ENCODE data around the gene TOM1L2.

Gene TOM1L2

GRCh38 chr17:17839791-17840707 is 132.2 kb downstream of the TOM1L2 start:
- Histone ChIP-seq H3K27me3 (ENCODE audit: control insufficient read depth in 1 of 2, insufficient read depth in 2 of 2, low read length in 2 of 2) (no peaks in the 10 kb centered on the region), H3K27ac (ENCODE audit: low read depth, low read length) (peak overlapping the region; percentile 88), H3K9me3 (ENCODE audit: low read length) (no peaks in the 10 kb centered on the region), H3K4me1 (ENCODE audit: insufficient read depth, low read length) (peaks cover 51% of the 10 kb centered on the region), H3K9ac (ENCODE audit: low read length) (peak overlapping the region; percentile 86), H3K4me3 (ENCODE audit: low read depth in 1 of 2, low read length in 2 of 2) (peak overlapping the region; percentile 45 to 58), H3K36me3 (ENCODE audit: insufficient read depth, low read length) (no peaks in the 10 kb centered on the region)

GRCh38 chr17:17837966-17838962 is 133.9 kb downstream of the TOM1L2 start:
- Histone ChIP-seq H3K4me1 (ENCODE audit: insufficient read depth, low read length) (peaks cover 63% of the 10 kb centered on the region), H3K4me3 (ENCODE audit: low read depth in 1 of 2, low read length in 2 of 2) (no peak overlapping the region), H3K27me3 (ENCODE audit: control insufficient read depth in 1 of 2, insufficient read depth in 2 of 2, low read length in 2 of 2) (no peaks in the 10 kb centered on the region), H3K27ac (ENCODE audit: low read depth, low read length) (peak overlapping the region; percentile 95), H3K9ac (ENCODE audit: low read length) (peak overlapping the region; percentile 79), H3K36me3 (ENCODE audit: insufficient read depth, low read length) (no peaks in the 10 kb centered on the region), H3K9me3 (ENCODE audit: low read length) (no peaks in the 10 kb centered on the region)

- H3K27ac ChIP-seq (ENCODE audit: low read depth, low read length): peak overlapping the region; percentile 95
- no peaks in the 10 kb centered on the region for H3K36me3 ChIP-seq (ENCODE audit: insufficient read depth, low read length)
- H3K9ac ChIP-seq (ENCODE audit: low read length): peak overlapping the region; percentile 79
- peak overlapping the region; percentile 67 to 68 for H3K4me3 ChIP-seq (ENCODE audit: low read depth in 1 of 2, low read length in 2 of 2)
- no peaks in the 10 kb centered on the region for H3K27me3 ChIP-seq (ENCODE audit: control insufficient read depth in 1 of 2, insufficient read depth in 2 of 2, low read length in 2 of 2)
- no peaks in the 10 kb centered on the region for H3K9me3 ChIP-seq (ENCODE audit: low read length)
- H3K4me1 ChIP-seq (ENCODE audit: insufficient read depth, low read length): peaks cover 64% of the 10 kb centered on the region
Measured at GRCh38 chr17:17837380-17837821, 134.8 kb downstream of the TOM1L2 start.

- no peaks in the 10 kb centered on the region for H3K36me3 ChIP-seq (ENCODE audit: insufficient read depth, low read length)
- peak within 1 kb of the TSS; percentile 85 for H3K9ac ChIP-seq (ENCODE audit: low read length)
- peak within 1 kb of the TSS; percentile 67 to 68 for H3K4me3 ChIP-seq (ENCODE audit: low read depth in 1 of 2, low read length in 2 of 2)
- peak within 1 kb of the TSS; percentile 95 for H3K27ac ChIP-seq (ENCODE audit: low read depth, low read length)
- H3K9me3 ChIP-seq (ENCODE audit: low read length): no peaks in the 10 kb centered on the region
- no peaks in the 10 kb centered on the region for H3K27me3 ChIP-seq (ENCODE audit: control insufficient read depth in 1 of 2, insufficient read depth in 2 of 2, low read length in 2 of 2)
- H3K4me1 ChIP-seq (ENCODE audit: insufficient read depth, low read length): peaks cover 69% of the 10 kb centered on the region
Measured at GRCh38 chr17:17836818-17837379, 135.3 kb downstream of the TOM1L2 start, which contains the start of gene SREBF1. Gene SREBF1, minus strand, starts transcription at chr17:17836986. Its CDS starts 169 bp downstream, at chr17:17836817.

- Histone ChIP-seq H3K4me1 (ENCODE audit: insufficient read depth, low read length) (peaks cover 69% of the 10 kb centered on the region), H3K27me3 (ENCODE audit: control insufficient read depth in 1 of 2, insufficient read depth in 2 of 2, low read length in 2 of 2) (no peaks in the 10 kb centered on the region), H3K9ac (ENCODE audit: low read length) (peak overlapping the region; percentile 85)
Measured at GRCh38 chr17:17836250-17836817, 135.9 kb downstream of the TOM1L2 start.

GRCh38 chr17:17835415-17836249 is 136.6 kb downstream of the TOM1L2 start:
- no peaks in the 10 kb centered on the region for H3K9me3 ChIP-seq (ENCODE audit: low read length)
- peak overlapping the region; percentile 85 for H3K9ac ChIP-seq (ENCODE audit: low read length)
- H3K4me1 ChIP-seq (ENCODE audit: insufficient read depth, low read length): peaks cover 70% of the 10 kb centered on the region
- no peaks in the 10 kb centered on the region for H3K36me3 ChIP-seq (ENCODE audit: insufficient read depth, low read length)
- no peaks in the 10 kb centered on the region for H3K27me3 ChIP-seq (ENCODE audit: control insufficient read depth in 1 of 2, insufficient read depth in 2 of 2, low read length in 2 of 2)
- peak overlapping the region; percentile 67 to 68 for H3K4me3 ChIP-seq (ENCODE audit: low read depth in 1 of 2, low read length in 2 of 2)
- peak overlapping the region; percentile 95 for H3K27ac ChIP-seq (ENCODE audit: low read depth, low read length)

More at GRCh38 chr17:17836250-17836817, 135.9 kb downstream of the TOM1L2 start:
- peak overlapping the region; percentile 95 for H3K27ac ChIP-seq (ENCODE audit: low read depth, low read length)
- H3K9me3 ChIP-seq (ENCODE audit: low read length): no peaks in the 10 kb centered on the region
- peak overlapping the region; percentile 67 to 68 for H3K4me3 ChIP-seq (ENCODE audit: low read depth in 1 of 2, low read length in 2 of 2)
- H3K36me3 ChIP-seq (ENCODE audit: insufficient read depth, low read length): no peaks in the 10 kb centered on the region

GRCh38 chr17:17834974-17835373 is 137.2 kb downstream of the TOM1L2 start:
- H3K4me3 ChIP-seq (ENCODE audit: low read depth in 1 of 2, low read length in 2 of 2): peak overlapping the region in 1 of 2 donors; percentile 68
- no peaks in the 10 kb centered on the region for H3K9me3 ChIP-seq (ENCODE audit: low read length)
- H3K27ac ChIP-seq (ENCODE audit: low read depth, low read length): peak overlapping the region; percentile 95
- H3K9ac ChIP-seq (ENCODE audit: low read length): peak overlapping the region; percentile 85
- H3K27me3 ChIP-seq (ENCODE audit: control insufficient read depth in 1 of 2, insufficient read depth in 2 of 2, low read length in 2 of 2): no peaks in the 10 kb centered on the region
- H3K36me3 ChIP-seq (ENCODE audit: insufficient read depth, low read length): no peaks in the 10 kb centered on the region
- H3K4me1 ChIP-seq (ENCODE audit: insufficient read depth, low read length): peaks cover 76% of the 10 kb centered on the region

- no peaks in the 10 kb centered on the region for H3K36me3 ChIP-seq (ENCODE audit: insufficient read depth, low read length)
- no peak overlapping the region for H3K4me3 ChIP-seq (ENCODE audit: low read depth in 1 of 2, low read length in 2 of 2)
- H3K4me1 ChIP-seq (ENCODE audit: insufficient read depth, low read length): peaks cover 72% of the 10 kb centered on the region
- H3K27ac ChIP-seq (ENCODE audit: low read depth, low read length): no peak overlapping the region
- H3K27me3 ChIP-seq (ENCODE audit: control insufficient read depth in 1 of 2, insufficient read depth in 2 of 2, low read length in 2 of 2): no peaks in the 10 kb centered on the region
- no peak overlapping the region for H3K9ac ChIP-seq (ENCODE audit: low read length)
- no peaks in the 10 kb centered on the region for H3K9me3 ChIP-seq (ENCODE audit: low read length)
Measured at GRCh38 chr17:17833658-17834357, 138.4 kb downstream of the TOM1L2 start.

GRCh38 chr17:17832032-17832363 is 140.2 kb downstream of the TOM1L2 start:
- peak overlapping the region; percentile 39 for H3K9ac ChIP-seq (ENCODE audit: low read length)

More at GRCh38 chr17:17832032-17832363, 140.2 kb downstream of the TOM1L2 start:
- H3K36me3 ChIP-seq (ENCODE audit: insufficient read depth, low read length): no peaks in the 10 kb centered on the region
- peaks cover 54% of the 10 kb centered on the region for H3K4me1 ChIP-seq (ENCODE audit: insufficient read depth, low read length)
- no peaks in the 10 kb centered on the region for H3K9me3 ChIP-seq (ENCODE audit: low read length)
- peak overlapping the region; percentile 70 for H3K27ac ChIP-seq (ENCODE audit: low read depth, low read length)
- H3K27me3 ChIP-seq (ENCODE audit: control insufficient read depth in 1 of 2, insufficient read depth in 2 of 2, low read length in 2 of 2): no peaks in the 10 kb centered on the region
- peak overlapping the region in 1 of 2 donors; percentile 14 for H3K4me3 ChIP-seq (ENCODE audit: low read depth in 1 of 2, low read length in 2 of 2)

All from muscle layer of colon (tissue), 2 donors.